Osteoblast (primary cell): ENCODE measurements around the gene RPLP1. TPM values are rescaled to one million over a fixed set of nuclear protein-coding genes. Genes with fewer than 3 reads are reported as not detected.

ENCODE experiments used
- DNase-seq: peaks from one replicate; pipeline ENCODE4 v3.0.0; 2011; ENCODE audit warnings: low spot score, mixed read lengths; ENCODE audit not compliant: insufficient read length; ENCODE audit errors: missing footprints
- H2AFZ ChIP-seq: 2 replicates; pipeline ENCODE4 v1.6.0; 2011; ENCODE audit warnings: mild to moderate bottlenecking, low read length
- H3K27ac ChIP-seq: 2 replicates; pipeline ENCODE4 v1.5.1; 2011; ENCODE audit warnings: mild to moderate bottlenecking, low read depth, low read length, moderate library complexity
- H3K27me3 ChIP-seq: 2 replicates; pipeline ENCODE4 v1.6.0; 2012; ENCODE audit warnings: mild to moderate bottlenecking, control low read depth, inconsistent platforms, low read length, moderate library complexity; ENCODE audit not compliant: insufficient read depth
- H3K36me3 ChIP-seq: 2 replicates; pipeline ENCODE4 v1.5.1; 2011; ENCODE audit warnings: mild to moderate bottlenecking, low read length, control low read depth, moderate library complexity; ENCODE audit not compliant: insufficient read depth
- H3K4me1 ChIP-seq: 2 replicates; pipeline ENCODE4 v1.5.1; 2011; ENCODE audit warnings: mild to moderate bottlenecking, low read length, control low read depth, moderate library complexity; ENCODE audit not compliant: insufficient read depth
- H3K4me2 ChIP-seq: 2 replicates; pipeline ENCODE4 v1.6.0; 2011; ENCODE audit warnings: mild to moderate bottlenecking, low read length; ENCODE audit not compliant: insufficient read depth
- H3K4me3 ChIP-seq: fragments of 200-600 bp; sonication (generic); 3 replicates; pipeline ENCODE4 v1.5.1; 2012; ENCODE audit warnings: mild to moderate bottlenecking, low read length, inconsistent platforms; ENCODE audit not compliant: insufficient read depth
- H3K79me2 ChIP-seq: 2 replicates; pipeline ENCODE4 v1.6.0; 2012; ENCODE audit warnings: mild to moderate bottlenecking, low read length, control low read depth, inconsistent platforms; ENCODE audit not compliant: insufficient read depth
- H3K9me3 ChIP-seq: 2 replicates; pipeline ENCODE4 v1.5.1; 2011; ENCODE audit warnings: low read depth, low read length, control low read depth
- H4K20me1 ChIP-seq: 2 replicates; pipeline ENCODE4 v1.6.0; 2012; ENCODE audit warnings: mild to moderate bottlenecking, low read length, control low read depth; ENCODE audit not compliant: insufficient read depth
- total RNA-seq: library from RNA; depleted of rRNA; stranded (reverse); fragments of >200 nt; gene quantifications from 2 replicates; pipeline ENCODE4 v1.2.3, GENCODE V29; 2012
- TF ChIP-seq, protein P1 (sequence below): IDR thresholded peaks from 2 replicates; pipeline ENCODE4 v1.5.1; 2011; ENCODE audit warnings: mild to moderate bottlenecking, low read depth, low read length, moderate library complexity; ENCODE audit errors: extremely low read depth

RPLP1 gene
- total RNA-seq, 1 donor = 71.7 TPM

GRCh38 chr15:69433831-69434230, 18.8 kb upstream of the RPLP1 start:
- no peak overlapping the region for H2AFZ ChIP-seq
- H3K27me3 ChIP-seq = no peaks in the 10 kb centered on the region
- no peak overlapping the region for H3K27ac ChIP-seq
- H4K20me1 ChIP-seq = no peaks in the 10 kb centered on the region
- H3K4me1 ChIP-seq = no peaks in the 10 kb centered on the region
- peaks cover 60% of the 10 kb centered on the region for H3K36me3 ChIP-seq
- H3K79me2 ChIP-seq = peaks cover 31% of the 10 kb centered on the region
- H3K9me3 ChIP-seq = no peaks in the 10 kb centered on the region
- DNase-seq = no peak
- no peak overlapping the region for H3K4me3 ChIP-seq
- no peak overlapping the region for H3K4me2 ChIP-seq
- TF ChIP-seq, protein P1, sequence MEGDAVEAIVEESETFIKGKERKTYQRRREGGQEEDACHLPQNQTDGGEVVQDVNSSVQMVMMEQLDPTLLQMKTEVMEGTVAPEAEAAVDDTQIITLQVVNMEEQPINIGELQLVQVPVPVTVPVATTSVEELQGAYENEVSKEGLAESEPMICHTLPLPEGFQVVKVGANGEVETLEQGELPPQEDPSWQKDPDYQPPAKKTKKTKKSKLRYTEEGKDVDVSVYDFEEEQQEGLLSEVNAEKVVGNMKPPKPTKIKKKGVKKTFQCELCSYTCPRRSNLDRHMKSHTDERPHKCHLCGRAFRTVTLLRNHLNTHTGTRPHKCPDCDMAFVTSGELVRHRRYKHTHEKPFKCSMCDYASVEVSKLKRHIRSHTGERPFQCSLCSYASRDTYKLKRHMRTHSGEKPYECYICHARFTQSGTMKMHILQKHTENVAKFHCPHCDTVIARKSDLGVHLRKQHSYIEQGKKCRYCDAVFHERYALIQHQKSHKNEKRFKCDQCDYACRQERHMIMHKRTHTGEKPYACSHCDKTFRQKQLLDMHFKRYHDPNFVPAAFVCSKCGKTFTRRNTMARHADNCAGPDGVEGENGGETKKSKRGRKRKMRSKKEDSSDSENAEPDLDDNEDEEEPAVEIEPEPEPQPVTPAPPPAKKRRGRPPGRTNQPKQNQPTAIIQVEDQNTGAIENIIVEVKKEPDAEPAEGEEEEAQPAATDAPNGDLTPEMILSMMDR = no peak

- Histone ChIP-seq H3K4me3 (no peak overlapping the region), H3K4me1 (no peaks in the 10 kb centered on the region), H3K79me2 (peaks cover 31% of the 10 kb centered on the region), H3K27ac (no peak overlapping the region), H2AFZ (no peak overlapping the region), H4K20me1 (no peaks in the 10 kb centered on the region), H3K4me2 (no peak overlapping the region), H3K9me3 (no peaks in the 10 kb centered on the region), H3K36me3 (peaks cover 61% of the 10 kb centered on the region), H3K27me3 (no peaks in the 10 kb centered on the region)
- peak; percentile 34 for DNase-seq
- TF ChIP-seq, protein P1 = no peak
Observed at GRCh38 chr15:69434238-69434637, 18.4 kb upstream of the RPLP1 start.

GRCh38 chr15:69434679-69435078, 17.9 kb upstream of the RPLP1 start:
- no peaks in the 10 kb centered on the region for H3K4me1 ChIP-seq
- H3K27me3 ChIP-seq = no peaks in the 10 kb centered on the region
- H3K4me2 ChIP-seq = no peak overlapping the region
- no peaks in the 10 kb centered on the region for H3K9me3 ChIP-seq
- DNase-seq = no peak
- no peaks in the 10 kb centered on the region for H4K20me1 ChIP-seq
- H3K79me2 ChIP-seq = peaks cover 29% of the 10 kb centered on the region
- H2AFZ ChIP-seq = no peak overlapping the region
- no peak overlapping the region for H3K4me3 ChIP-seq
- TF ChIP-seq, protein P1 = no peak
- H3K36me3 ChIP-seq = peaks cover 61% of the 10 kb centered on the region
- H3K27ac ChIP-seq = no peak overlapping the region

- H3K36me3 ChIP-seq = peaks cover 62% of the 10 kb centered on the region
- H3K27me3 ChIP-seq = no peaks in the 10 kb centered on the region
- H3K9me3 ChIP-seq = no peaks in the 10 kb centered on the region
- H3K4me2 ChIP-seq = no peak overlapping the region
- H3K79me2 ChIP-seq = peaks cover 20% of the 10 kb centered on the region
- no peak overlapping the region for H3K4me3 ChIP-seq
- H2AFZ ChIP-seq = no peak overlapping the region
- no peaks in the 10 kb centered on the region for H3K4me1 ChIP-seq
- DNase-seq = no peak
- no peaks in the 10 kb centered on the region for H4K20me1 ChIP-seq
- H3K27ac ChIP-seq = no peak overlapping the region
- TF ChIP-seq, protein P1 = no peak
Observed at GRCh38 chr15:69435985-69436384, 16.6 kb upstream of the RPLP1 start.
